GM12878 (cell line): Measurements from ENCODE around the gene AKT3.

ENCODE experiments used
- EZH2 ChIP-seq: IDR thresholded peaks from 2 replicates; pipeline ENCODE4 v1.6.1; 2012; ENCODE audit warnings: low read depth, mild to moderate bottlenecking, control low read depth, inconsistent platforms, low read length, borderline replicate concordance; ENCODE audit not compliant: control insufficient read depth
- NBN ChIP-seq: fragments of 450-650 bp; IDR thresholded peaks from 2 replicates; pipeline ENCODE4 v1.6.1; 2016
- POLR2A ChIP-seq: IDR thresholded peaks from 2 replicates; pipeline ENCODE4 v1.6.1; 2011; ENCODE audit warnings: low read depth, mild to moderate bottlenecking, low read length
- POLR2AphosphoS5 ChIP-seq: IDR thresholded peaks from 2 replicates; pipeline ENCODE4 v1.6.1; 2011; ENCODE audit warnings: mild to moderate bottlenecking, low read length, inconsistent platforms
- RFX5 ChIP-seq: IDR thresholded peaks from 2 replicates; pipeline ENCODE4 v1.6.1; 2011; ENCODE audit warnings: low read depth, low read length, improper control_type of control experiment
- SIX5 ChIP-seq: IDR thresholded peaks from 2 replicates; pipeline ENCODE4 v1.6.1; 2011; ENCODE audit warnings: mild to moderate bottlenecking, low read depth, low read length, moderate library complexity; ENCODE audit not compliant: severe bottlenecking
- SP1 ChIP-seq: IDR thresholded peaks from one replicate; pipeline ENCODE4 v1.6.1; 2011; ENCODE audit warnings: low read depth, low read length
- STAT3 ChIP-seq: IDR thresholded peaks from 2 replicates; pipeline ENCODE4 v1.6.1; 2011; ENCODE audit warnings: low read depth, low read length, improper control_type of control experiment
- TF ChIP-seq, protein P1 (sequence below), 3 experiments: IDR thresholded peaks in 2 of 3; conservative IDR thresholded peaks in 1 of 3; 2 replicates each; pipeline ENCODE4 v1.5.1; 2011; ENCODE audit warnings: low read depth in 3 of 3, low read length in 3 of 3, mild to moderate bottlenecking in 3 of 3, control low read depth in 2 of 3, moderate library complexity in 2 of 3, inconsistent platforms in 1 of 3, mixed read lengths in 1 of 3; ENCODE audit not compliant: control insufficient read depth in 2 of 3, insufficient read depth in 1 of 3; ENCODE audit errors: extremely low read depth in 1 of 3
- TF ChIP-seq, protein P2 (sequence below): fragments of 450-650 bp; IDR thresholded peaks from 2 replicates; pipeline ENCODE4 v1.6.1; 2017; ENCODE audit warnings: mild to moderate bottlenecking, moderate library complexity
- TF ChIP-seq, protein P3 (sequence below): IDR thresholded peaks from 2 replicates; pipeline ENCODE4 v1.6.1; 2011; ENCODE audit warnings: low read depth, low read length, improper control_type of control experiment, borderline replicate concordance
- TF ChIP-seq, protein P4 (sequence below): fragments of 450-650 bp; formaldehyde crosslinking; IDR thresholded peaks from 2 replicates; pipeline ENCODE4 v1.5.0; 2022; ENCODE audit warnings: mild to moderate bottlenecking, missing genetic modification characterization

DNA sequence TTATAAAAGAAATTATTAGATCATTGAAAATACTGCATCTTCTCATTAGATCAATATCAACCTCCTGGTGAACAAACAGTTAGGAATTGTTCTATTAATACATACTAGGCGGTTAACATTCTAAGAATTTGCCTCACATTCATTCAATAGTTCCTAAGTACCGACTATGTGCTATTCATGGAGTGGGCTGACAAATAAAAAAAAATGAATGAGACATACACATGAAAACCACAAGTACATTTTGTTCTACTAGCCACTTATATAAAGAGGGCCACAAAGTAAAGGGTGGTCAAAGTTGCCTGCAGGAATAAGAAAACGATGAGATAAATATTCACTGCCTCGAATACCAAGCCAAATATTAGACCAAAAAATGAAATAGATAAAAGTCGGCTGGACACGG lies 299.8 kb downstream of the AKT3 start:
- TF ChIP-seq SP1 (no peak), NBN (no peak), POLR2AphosphoS5 (no peak), STAT3 (no peak), SIX5 (no peak), POLR2A (no peak), RFX5 (no peak), EZH2 (no peak)
- TF ChIP-seq, protein P1, sequence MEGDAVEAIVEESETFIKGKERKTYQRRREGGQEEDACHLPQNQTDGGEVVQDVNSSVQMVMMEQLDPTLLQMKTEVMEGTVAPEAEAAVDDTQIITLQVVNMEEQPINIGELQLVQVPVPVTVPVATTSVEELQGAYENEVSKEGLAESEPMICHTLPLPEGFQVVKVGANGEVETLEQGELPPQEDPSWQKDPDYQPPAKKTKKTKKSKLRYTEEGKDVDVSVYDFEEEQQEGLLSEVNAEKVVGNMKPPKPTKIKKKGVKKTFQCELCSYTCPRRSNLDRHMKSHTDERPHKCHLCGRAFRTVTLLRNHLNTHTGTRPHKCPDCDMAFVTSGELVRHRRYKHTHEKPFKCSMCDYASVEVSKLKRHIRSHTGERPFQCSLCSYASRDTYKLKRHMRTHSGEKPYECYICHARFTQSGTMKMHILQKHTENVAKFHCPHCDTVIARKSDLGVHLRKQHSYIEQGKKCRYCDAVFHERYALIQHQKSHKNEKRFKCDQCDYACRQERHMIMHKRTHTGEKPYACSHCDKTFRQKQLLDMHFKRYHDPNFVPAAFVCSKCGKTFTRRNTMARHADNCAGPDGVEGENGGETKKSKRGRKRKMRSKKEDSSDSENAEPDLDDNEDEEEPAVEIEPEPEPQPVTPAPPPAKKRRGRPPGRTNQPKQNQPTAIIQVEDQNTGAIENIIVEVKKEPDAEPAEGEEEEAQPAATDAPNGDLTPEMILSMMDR (IDR thresholded peaks at IDR 0.05 in 2 of 3, conservative IDR thresholded peaks at IDR 0.05 in 1 of 3; ENCODE audit: control insufficient read depth in 2 of 3, extremely low read depth in 1 of 3, insufficient read depth in 1 of 3, low read depth in 3 of 3, low read length in 3 of 3) = no peak
- TF ChIP-seq, protein P2, sequence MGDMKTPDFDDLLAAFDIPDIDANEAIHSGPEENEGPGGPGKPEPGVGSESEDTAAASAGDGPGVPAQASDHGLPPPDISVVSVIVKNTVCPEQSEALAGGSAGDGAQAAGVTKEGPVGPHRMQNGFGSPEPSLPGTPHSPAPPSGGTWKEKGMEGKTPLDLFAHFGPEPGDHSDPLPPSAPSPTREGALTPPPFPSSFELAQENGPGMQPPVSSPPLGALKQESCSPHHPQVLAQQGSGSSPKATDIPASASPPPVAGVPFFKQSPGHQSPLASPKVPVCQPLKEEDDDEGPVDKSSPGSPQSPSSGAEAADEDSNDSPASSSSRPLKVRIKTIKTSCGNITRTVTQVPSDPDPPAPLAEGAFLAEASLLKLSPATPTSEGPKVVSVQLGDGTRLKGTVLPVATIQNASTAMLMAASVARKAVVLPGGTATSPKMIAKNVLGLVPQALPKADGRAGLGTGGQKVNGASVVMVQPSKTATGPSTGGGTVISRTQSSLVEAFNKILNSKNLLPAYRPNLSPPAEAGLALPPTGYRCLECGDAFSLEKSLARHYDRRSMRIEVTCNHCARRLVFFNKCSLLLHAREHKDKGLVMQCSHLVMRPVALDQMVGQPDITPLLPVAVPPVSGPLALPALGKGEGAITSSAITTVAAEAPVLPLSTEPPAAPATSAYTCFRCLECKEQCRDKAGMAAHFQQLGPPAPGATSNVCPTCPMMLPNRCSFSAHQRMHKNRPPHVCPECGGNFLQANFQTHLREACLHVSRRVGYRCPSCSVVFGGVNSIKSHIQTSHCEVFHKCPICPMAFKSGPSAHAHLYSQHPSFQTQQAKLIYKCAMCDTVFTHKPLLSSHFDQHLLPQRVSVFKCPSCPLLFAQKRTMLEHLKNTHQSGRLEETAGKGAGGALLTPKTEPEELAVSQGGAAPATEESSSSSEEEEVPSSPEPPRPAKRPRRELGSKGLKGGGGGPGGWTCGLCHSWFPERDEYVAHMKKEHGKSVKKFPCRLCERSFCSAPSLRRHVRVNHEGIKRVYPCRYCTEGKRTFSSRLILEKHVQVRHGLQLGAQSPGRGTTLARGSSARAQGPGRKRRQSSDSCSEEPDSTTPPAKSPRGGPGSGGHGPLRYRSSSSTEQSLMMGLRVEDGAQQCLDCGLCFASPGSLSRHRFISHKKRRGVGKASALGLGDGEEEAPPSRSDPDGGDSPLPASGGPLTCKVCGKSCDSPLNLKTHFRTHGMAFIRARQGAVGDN = no peak
- TF ChIP-seq, protein P3, sequence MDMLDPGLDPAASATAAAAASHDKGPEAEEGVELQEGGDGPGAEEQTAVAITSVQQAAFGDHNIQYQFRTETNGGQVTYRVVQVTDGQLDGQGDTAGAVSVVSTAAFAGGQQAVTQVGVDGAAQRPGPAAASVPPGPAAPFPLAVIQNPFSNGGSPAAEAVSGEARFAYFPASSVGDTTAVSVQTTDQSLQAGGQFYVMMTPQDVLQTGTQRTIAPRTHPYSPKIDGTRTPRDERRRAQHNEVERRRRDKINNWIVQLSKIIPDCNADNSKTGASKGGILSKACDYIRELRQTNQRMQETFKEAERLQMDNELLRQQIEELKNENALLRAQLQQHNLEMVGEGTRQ = no peak
- TF ChIP-seq, protein P4, sequence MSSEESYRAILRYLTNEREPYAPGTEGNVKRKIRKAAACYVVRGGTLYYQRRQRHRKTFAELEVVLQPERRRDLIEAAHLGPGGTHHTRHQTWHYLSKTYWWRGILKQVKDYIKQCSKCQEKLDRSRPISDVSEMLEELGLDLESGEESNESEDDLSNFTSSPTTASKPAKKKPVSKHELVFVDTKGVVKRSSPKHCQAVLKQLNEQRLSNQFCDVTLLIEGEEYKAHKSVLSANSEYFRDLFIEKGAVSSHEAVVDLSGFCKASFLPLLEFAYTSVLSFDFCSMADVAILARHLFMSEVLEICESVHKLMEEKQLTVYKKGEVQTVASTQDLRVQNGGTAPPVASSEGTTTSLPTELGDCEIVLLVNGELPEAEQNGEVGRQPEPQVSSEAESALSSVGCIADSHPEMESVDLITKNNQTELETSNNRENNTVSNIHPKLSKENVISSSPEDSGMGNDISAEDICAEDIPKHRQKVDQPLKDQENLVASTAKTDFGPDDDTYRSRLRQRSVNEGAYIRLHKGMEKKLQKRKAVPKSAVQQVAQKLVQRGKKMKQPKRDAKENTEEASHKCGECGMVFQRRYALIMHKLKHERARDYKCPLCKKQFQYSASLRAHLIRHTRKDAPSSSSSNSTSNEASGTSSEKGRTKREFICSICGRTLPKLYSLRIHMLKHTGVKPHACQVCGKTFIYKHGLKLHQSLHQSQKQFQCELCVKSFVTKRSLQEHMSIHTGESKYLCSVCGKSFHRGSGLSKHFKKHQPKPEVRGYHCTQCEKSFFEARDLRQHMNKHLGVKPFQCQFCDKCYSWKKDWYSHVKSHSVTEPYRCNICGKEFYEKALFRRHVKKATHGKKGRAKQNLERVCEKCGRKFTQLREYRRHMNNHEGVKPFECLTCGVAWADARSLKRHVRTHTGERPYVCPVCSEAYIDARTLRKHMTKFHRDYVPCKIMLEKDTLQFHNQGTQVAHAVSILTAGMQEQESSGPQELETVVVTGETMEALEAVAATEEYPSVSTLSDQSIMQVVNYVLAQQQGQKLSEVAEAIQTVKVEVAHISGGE = no peak
